ENCODE data around the gene KLK10.
"Not testable (repeated sequence)": the region's sequence is repeated elsewhere in the genome, so short reads cannot be mapped to it uniquely, and the experiment has no call there.

Gene KLK10

GRCh38 chr19:51003316-51003715 is 16.2 kb downstream of the KLK10 start:
- no peak for DNase-seq (ENCODE audit: low read depth in 3 of 3, low spot score in 1 of 3)

GRCh38 chr19:51002542-51003311 is 16.8 kb downstream of the KLK10 start:
- DNase-seq (ENCODE audit: low read depth in 3 of 3, low spot score in 1 of 3): no peak

- no peak for DNase-seq (ENCODE audit: low read depth in 3 of 3, low spot score in 1 of 3)
Observed at GRCh38 chr19:51002089-51002532, 17.4 kb downstream of the KLK10 start.

- no peak for DNase-seq (ENCODE audit: low read depth in 3 of 3, low spot score in 1 of 3)
Observed at GRCh38 chr19:51001515-51001914, 18.0 kb downstream of the KLK10 start, which contains the start of gene KLK8. Gene KLK8 (minus strand): TSS chr19:51001604. CDS start chr19:51001167, 437 bp downstream.

- no peak for DNase-seq (ENCODE audit: low read depth in 3 of 3, low spot score in 1 of 3)
Observed at GRCh38 chr19:51000981-51001380, 18.5 kb downstream of the KLK10 start.

- DNase-seq (ENCODE audit: low read depth in 3 of 3, low spot score in 1 of 3): no peak
Observed at GRCh38 chr19:51000426-51000825, 19.1 kb downstream of the KLK10 start.

GRCh38 chr19:50998686-50999085 is 20.8 kb downstream of the KLK10 start:
- DNase-seq (ENCODE audit: low read depth in 3 of 3, low spot score in 1 of 3): no peak

- no peak for DNase-seq (ENCODE audit: low read depth in 3 of 3, low spot score in 1 of 3)
Observed at GRCh38 chr19:50998061-50998460, 21.4 kb downstream of the KLK10 start.

- no peak for DNase-seq (ENCODE audit: low read depth in 3 of 3, low spot score in 1 of 3)
Observed at GRCh38 chr19:50994129-50994528, 25.4 kb downstream of the KLK10 start.

GRCh38 chr19:50992666-50993035 is 26.9 kb downstream of the KLK10 start:
- DNase-seq (ENCODE audit: low read depth in 3 of 3, low spot score in 1 of 3): no peak

GRCh38 chr19:50984416-50984815 is 35.1 kb downstream of the KLK10 start:
- not testable (repeated sequence) for DNase-seq (ENCODE audit: low read depth in 3 of 3, low spot score in 1 of 3)

GRCh38 chr19:50983625-50984292 is 35.8 kb downstream of the KLK10 start, which contains the start of gene KLK7:
Gene KLK7 (minus strand): TSS chr19:50983917. CDS start chr19:50982399, 1,518 bp downstream.
- DNase-seq (ENCODE audit: low read depth in 3 of 3, low spot score in 1 of 3): no peak

GRCh38 chr19:50982186-50982585 is 37.3 kb downstream of the KLK10 start:
- DNase-seq (ENCODE audit: low read depth in 3 of 3, low spot score in 1 of 3): no peak

- no peak for DNase-seq (ENCODE audit: low read depth in 3 of 3, low spot score in 1 of 3)
Observed at GRCh38 chr19:50981587-50982146, 37.8 kb downstream of the KLK10 start.

GRCh38 chr19:50980208-50980607 is 39.3 kb downstream of the KLK10 start:
- no peak for DNase-seq (ENCODE audit: low read depth in 3 of 3, low spot score in 1 of 3)

GRCh38 chr19:50979758-50980157 is 39.8 kb downstream of the KLK10 start:
- no peak for DNase-seq (ENCODE audit: low read depth in 3 of 3, low spot score in 1 of 3)

GRCh38 chr19:50978772-50979390 is 40.6 kb downstream of the KLK10 start:
- DNase-seq (ENCODE audit: low read depth in 3 of 3, low spot score in 1 of 3): no peak

- no peak for DNase-seq (ENCODE audit: low read depth in 3 of 3, low spot score in 1 of 3)
Observed at GRCh38 chr19:50977626-50978025, 41.9 kb downstream of the KLK10 start.

- no peak for DNase-seq (ENCODE audit: low read depth in 3 of 3, low spot score in 1 of 3)
Observed at GRCh38 chr19:50975766-50976165, 43.7 kb downstream of the KLK10 start.

GRCh38 chr19:50974702-50975556 is 44.6 kb downstream of the KLK10 start:
- no peak for DNase-seq (ENCODE audit: low read depth in 3 of 3, low spot score in 1 of 3)
